GM12873 (cell line): ENCODE measurements around the gene SIGLEC14.

Experiments used
- TF ChIP-seq, protein P1 (sequence below): IDR thresholded peaks from 2 replicates; pipeline ENCODE4 v1.5.1; 2012; ENCODE audit warnings: low read depth, mild to moderate bottlenecking, moderate library complexity, low read length, control low read depth; ENCODE audit not compliant: insufficient read depth; ENCODE audit errors: missing control alignments

Gene SIGLEC14

GRCh38 chr19:51610576-51610975 is 36.0 kb downstream of the SIGLEC14 start:
- TF ChIP-seq, protein P1, sequence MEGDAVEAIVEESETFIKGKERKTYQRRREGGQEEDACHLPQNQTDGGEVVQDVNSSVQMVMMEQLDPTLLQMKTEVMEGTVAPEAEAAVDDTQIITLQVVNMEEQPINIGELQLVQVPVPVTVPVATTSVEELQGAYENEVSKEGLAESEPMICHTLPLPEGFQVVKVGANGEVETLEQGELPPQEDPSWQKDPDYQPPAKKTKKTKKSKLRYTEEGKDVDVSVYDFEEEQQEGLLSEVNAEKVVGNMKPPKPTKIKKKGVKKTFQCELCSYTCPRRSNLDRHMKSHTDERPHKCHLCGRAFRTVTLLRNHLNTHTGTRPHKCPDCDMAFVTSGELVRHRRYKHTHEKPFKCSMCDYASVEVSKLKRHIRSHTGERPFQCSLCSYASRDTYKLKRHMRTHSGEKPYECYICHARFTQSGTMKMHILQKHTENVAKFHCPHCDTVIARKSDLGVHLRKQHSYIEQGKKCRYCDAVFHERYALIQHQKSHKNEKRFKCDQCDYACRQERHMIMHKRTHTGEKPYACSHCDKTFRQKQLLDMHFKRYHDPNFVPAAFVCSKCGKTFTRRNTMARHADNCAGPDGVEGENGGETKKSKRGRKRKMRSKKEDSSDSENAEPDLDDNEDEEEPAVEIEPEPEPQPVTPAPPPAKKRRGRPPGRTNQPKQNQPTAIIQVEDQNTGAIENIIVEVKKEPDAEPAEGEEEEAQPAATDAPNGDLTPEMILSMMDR: no peak

DNA sequence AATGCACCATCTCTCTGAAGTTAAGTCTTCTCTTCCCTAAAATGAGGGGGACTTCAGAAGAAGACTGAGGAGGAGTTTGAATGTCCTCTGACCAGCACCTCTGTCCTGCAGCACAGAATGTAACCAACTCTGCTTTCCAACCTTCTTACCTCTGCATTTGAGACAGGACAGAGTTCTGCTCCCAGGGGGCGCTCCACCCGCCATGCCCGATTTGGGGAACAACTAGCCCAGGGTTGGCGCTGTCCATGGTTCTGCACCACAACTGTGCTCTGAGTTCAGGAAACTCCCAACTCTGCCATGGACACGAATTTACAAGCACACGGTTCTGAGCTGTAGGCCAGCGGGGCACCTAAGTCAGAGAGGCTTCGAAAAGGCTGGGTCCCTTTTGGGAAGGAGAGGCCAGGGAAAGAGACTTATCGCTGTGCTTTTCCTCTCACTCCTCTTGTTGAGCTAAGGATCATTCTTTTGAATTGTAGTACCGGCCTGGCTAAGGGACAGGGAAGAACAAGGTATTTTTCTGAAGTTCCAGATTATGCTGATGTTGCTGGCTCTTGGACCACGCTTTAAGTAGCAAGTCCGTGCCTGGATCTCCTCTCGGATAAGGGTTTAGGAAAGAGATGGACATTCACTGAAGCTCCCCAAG is 38.6 kb downstream of the SIGLEC14 start:
- TF ChIP-seq, protein P1: peak; percentile 79

DNA sequence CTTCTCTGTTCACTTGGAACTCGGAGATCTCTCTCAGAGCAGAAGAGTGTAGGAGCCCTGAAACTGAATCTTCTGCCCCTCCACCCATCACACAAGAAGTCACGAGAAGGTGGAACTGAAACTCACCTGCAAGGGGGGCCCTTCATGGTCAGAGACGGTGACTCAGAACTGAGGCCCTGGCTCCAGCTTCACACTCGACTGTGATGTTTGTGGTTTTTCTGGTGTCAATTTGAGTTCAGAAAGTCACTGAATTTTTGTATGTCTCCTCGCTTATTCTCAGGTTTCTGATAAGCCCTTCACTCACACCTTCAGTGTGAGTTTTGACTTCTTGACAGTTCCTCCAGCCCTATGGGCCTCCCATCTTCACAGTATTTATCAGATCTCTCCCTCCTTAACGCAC is 39.5 kb downstream of the SIGLEC14 start:
- TF ChIP-seq, protein P1: no peak

GRCh38 chr19:51602189-51602854 is 44.3 kb downstream of the SIGLEC14 start:
- TF ChIP-seq, protein P1: peak; percentile 36

- TF ChIP-seq, protein P1: no peak
These were observed 45.6 kb downstream of the SIGLEC14 start for GRCh38 chr19:51600940-51601580.

DNA sequence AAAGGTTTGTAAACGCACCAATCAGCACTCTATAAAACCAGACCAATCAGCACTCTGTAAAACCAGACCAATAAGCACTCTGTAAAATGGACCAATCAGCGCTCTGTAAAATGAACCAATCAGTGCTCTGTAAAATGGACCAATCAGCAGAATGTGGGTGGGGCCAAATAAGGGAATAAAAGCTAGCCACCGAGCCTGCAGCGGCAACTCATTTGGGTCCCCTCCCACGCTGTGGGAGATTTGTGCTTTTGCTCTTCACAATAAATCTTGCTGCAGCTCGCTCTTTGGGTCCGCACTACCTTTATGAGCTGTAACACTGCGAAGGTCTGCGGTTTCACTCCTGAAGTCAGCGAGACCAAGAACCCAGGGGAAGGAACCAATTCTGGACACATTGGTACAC is 47.5 kb downstream of the SIGLEC14 start:
- TF ChIP-seq, protein P1: no peak

DNA sequence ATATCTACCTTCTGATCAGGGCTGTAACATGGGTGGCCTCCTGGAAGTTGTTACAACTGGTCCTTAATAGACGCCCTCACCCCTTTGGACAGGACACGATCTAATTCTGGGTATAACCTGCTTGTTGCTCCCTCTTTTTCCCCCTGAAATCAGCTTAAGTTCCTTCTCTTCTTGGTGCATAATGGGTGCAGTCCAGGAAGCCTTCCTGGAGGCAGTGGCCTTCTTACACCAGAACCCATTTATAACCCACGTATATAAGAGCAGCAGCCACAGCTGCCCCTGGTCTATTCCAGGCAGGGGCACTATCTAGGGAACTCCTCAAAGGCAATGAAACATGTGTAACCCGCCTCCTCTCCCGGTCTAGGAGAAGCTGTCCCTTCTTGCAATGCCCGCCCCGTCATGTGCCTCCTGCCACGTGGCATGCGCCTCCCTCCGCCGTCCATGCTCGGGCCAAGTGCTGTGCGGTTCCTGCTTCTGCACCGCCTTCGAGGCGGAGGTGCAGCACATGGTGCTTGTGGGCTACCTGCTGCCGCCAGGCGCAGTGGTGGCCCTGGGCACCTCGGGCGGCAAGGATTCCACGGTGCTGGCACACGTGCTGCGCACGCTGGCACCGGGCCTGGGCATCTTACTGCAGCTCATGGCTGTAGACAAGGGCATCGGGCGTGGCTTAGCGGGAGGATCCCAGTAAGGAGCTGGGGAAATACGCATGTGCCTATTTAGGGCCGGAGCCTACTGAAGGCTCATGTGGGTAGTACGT is 48.3 kb downstream of the SIGLEC14 start:
- TF ChIP-seq, protein P1: no peak
